B cell (primary cell): ENCODE measurements around the gene EFCC1.

Experiments
- CTCF ChIP-seq: fragments of 200-600 bp; IDR thresholded peaks from one replicate; pipeline ENCODE4 v1.8.0; 2022; ENCODE audit warnings: antibody characterized with exemption, mild to moderate bottlenecking
- EZH2 ChIP-seq: IDR thresholded peaks from 2 replicates; pipeline ENCODE4 v1.6.1; 2012; ENCODE audit warnings: borderline replicate concordance, low read depth, mild to moderate bottlenecking, moderate library complexity, low read length; ENCODE audit not compliant: insufficient read depth, poor library complexity, severe bottlenecking

GRCh38 chr3:128997486-128998133 lies 3.5 kb upstream of the EFCC1 start:
- TF ChIP-seq CTCF: no peak
- TF ChIP-seq EZH2: no peak
